Neuronal stem cell (in vitro differentiated cells): ENCODE results near the gene SYT15.
"Not testable (repeated sequence)": the region's sequence is repeated elsewhere in the genome, so short reads cannot be mapped to it uniquely, and the experiment has no call there.

Experiments
- DNase-seq: peaks from one replicate; pipeline ENCODE4 v3.0.0-alpha.2; 2013; ENCODE audit warnings: low spot score
- H2AFZ ChIP-seq: one replicate; pipeline ENCODE4 v1.6.1; 2013; ENCODE audit warnings: mild to moderate bottlenecking, low read length, inconsistent platforms
- H2AK5ac ChIP-seq: 2 replicates; pipeline ENCODE4 v1.6.1; 2013; ENCODE audit warnings: low read depth, mild to moderate bottlenecking, inconsistent platforms, low read length, moderate library complexity, mixed read lengths
- H2BK120ac ChIP-seq: 2 replicates; pipeline ENCODE4 v1.6.1; 2013; ENCODE audit warnings: low read depth, mild to moderate bottlenecking, inconsistent platforms, low read length, moderate library complexity, mixed read lengths
- H2BK12ac ChIP-seq: one replicate; pipeline ENCODE4 v1.6.1; 2013; ENCODE audit warnings: low read length, inconsistent platforms
- H2BK15ac ChIP-seq: 2 replicates; pipeline ENCODE4 v1.6.1; 2013; ENCODE audit warnings: mild to moderate bottlenecking, low read length, inconsistent platforms, mixed read lengths
- H2BK5ac ChIP-seq: one replicate; pipeline ENCODE4 v1.6.1; 2013; ENCODE audit warnings: inconsistent platforms, mild to moderate bottlenecking, low read length, moderate library complexity
- H3K14ac ChIP-seq: one replicate; pipeline ENCODE4 v1.6.1; 2013; ENCODE audit warnings: low read length, inconsistent platforms
- H3K18ac ChIP-seq: 2 replicates; pipeline ENCODE4 v1.6.1; 2013; ENCODE audit warnings: low read length, inconsistent platforms
- H3K23ac ChIP-seq: 2 replicates; pipeline ENCODE4 v1.6.1; 2013; ENCODE audit warnings: low read depth, mild to moderate bottlenecking, mixed read lengths, low read length, inconsistent platforms; ENCODE audit not compliant: poor library complexity
- H3K27ac ChIP-seq: replicated peaks from 3 replicates; pipeline ENCODE4 v1.5.1; 2013; ENCODE audit warnings: low read length, inconsistent platforms
- H3K27me3 ChIP-seq, 3 experiments: 2 replicates each; pipeline ENCODE4 v1.6.1; 2013; ENCODE audit warnings: low read length in 3 of 3, mild to moderate bottlenecking in 2 of 3, inconsistent platforms in 1 of 3, low read depth in 1 of 3, mixed read lengths in 1 of 3, moderate library complexity in 1 of 3; ENCODE audit not compliant: control insufficient read depth in 3 of 3, insufficient read depth in 3 of 3
- H3K36me3 ChIP-seq, 2 donors: replicated peaks in 1 of 2; 2 replicates each; pipeline ENCODE4 v1.6.1; 2013; ENCODE audit warnings: low read length in 2 of 2; ENCODE audit not compliant: control insufficient read depth in 2 of 2, insufficient read depth in 2 of 2
- H3K4ac ChIP-seq: 2 replicates; pipeline ENCODE4 v1.6.1; 2013; ENCODE audit warnings: inconsistent platforms, mild to moderate bottlenecking, low read length, moderate library complexity
- H3K4me1 ChIP-seq, 2 donors: 1 replicate in 1 of 2; 2 replicates in 1 of 2; pipeline ENCODE4 v1.6.1; 2013; ENCODE audit warnings: low read length in 2 of 2, low read depth in 1 of 2; ENCODE audit not compliant: control insufficient read depth in 2 of 2, insufficient read depth in 1 of 2
- H3K4me2 ChIP-seq: one replicate; pipeline ENCODE4 v1.6.1; 2013; ENCODE audit warnings: mild to moderate bottlenecking, low read length, inconsistent platforms; ENCODE audit not compliant: insufficient read depth, poor library complexity, severe bottlenecking
- H3K4me3 ChIP-seq, 2 donors: 2 replicates each; pipeline ENCODE4 v1.5.1; 2013; ENCODE audit warnings: low read length in 2 of 2, mild to moderate bottlenecking in 2 of 2, inconsistent platforms in 1 of 2, moderate library complexity in 1 of 2
- H3K79me1 ChIP-seq: one replicate; pipeline ENCODE4 v1.6.1; 2013; ENCODE audit warnings: low read depth, mild to moderate bottlenecking, inconsistent platforms, low read length, moderate library complexity
- H3K9ac ChIP-seq: one replicate; pipeline ENCODE4 v1.6.1; 2013; ENCODE audit warnings: mild to moderate bottlenecking, low read depth, low read length, inconsistent platforms; ENCODE audit not compliant: poor library complexity
- H3K9me3 ChIP-seq, 2 donors: replicated peaks in 1 of 2; 2 replicates each; pipeline versions ENCODE3 to v1.6.1; 2013; ENCODE audit warnings: low read length in 2 of 2, mild to moderate bottlenecking in 2 of 2, inconsistent platforms in 1 of 2, low read depth in 1 of 2, mixed read lengths in 1 of 2, moderate library complexity in 1 of 2; ENCODE audit not compliant: control insufficient read depth in 2 of 2, insufficient read depth in 1 of 2
- H4K8ac ChIP-seq: one replicate; pipeline ENCODE4 v1.6.1; 2013; ENCODE audit warnings: low read depth, mild to moderate bottlenecking, inconsistent platforms, low read length, moderate library complexity
- H4K91ac ChIP-seq: one replicate; pipeline ENCODE4 v1.6.1; 2013; ENCODE audit warnings: low read length, low read depth, mild to moderate bottlenecking, inconsistent platforms; ENCODE audit not compliant: poor library complexity
- WGBS, 2 donors: extraction: QIAGEN DNeasy Blood & Tissue Kit; methylation state at CpG; one replicate each; pipeline ENCODE4 v1.1.7; 2013; ENCODE audit warnings: missing lambda C conversion rate in 2 of 2, mixed read lengths in 1 of 2; ENCODE audit not compliant: insufficient read length in 2 of 2, insufficient replicate concordance in 1 of 2; ENCODE audit errors: extremely low coverage in 2 of 2; 5-methylcytosine and 5-hydroxymethylcytosine counted together

SYT15 gene

GRCh38 chr10:46593307-46593706 is 14.4 kb downstream of the SYT15 start:
- H2BK15ac ChIP-seq, H2AFZ ChIP-seq, H2BK12ac ChIP-seq, H3K36me3 ChIP-seq, H2BK120ac ChIP-seq, H3K27ac ChIP-seq, DNase-seq, H3K27me3 ChIP-seq, H3K4ac ChIP-seq, H3K18ac ChIP-seq, H2AK5ac ChIP-seq, H4K91ac ChIP-seq, H3K79me1 ChIP-seq, H3K4me1 ChIP-seq, H3K4me3 ChIP-seq, H3K23ac ChIP-seq, H2BK5ac ChIP-seq, H3K4me2 ChIP-seq, H3K9me3 ChIP-seq, H3K14ac ChIP-seq, H3K9ac ChIP-seq, H4K8ac ChIP-seq: not testable (repeated sequence)
- no CpG with 5 or more reads among the region's 13 CpGs for WGBS, 2 donors

- not testable (repeated sequence) for H3K4ac ChIP-seq, H3K27ac ChIP-seq, DNase-seq, H4K91ac ChIP-seq, H2AK5ac ChIP-seq, H3K4me3 ChIP-seq, H3K14ac ChIP-seq, H3K4me1 ChIP-seq, H3K36me3 ChIP-seq, H3K23ac ChIP-seq, H2BK12ac ChIP-seq, H3K9me3 ChIP-seq, H3K79me1 ChIP-seq, H3K18ac ChIP-seq, H3K27me3 ChIP-seq, H3K9ac ChIP-seq, H4K8ac ChIP-seq, H3K4me2 ChIP-seq, H2BK120ac ChIP-seq, H2BK5ac ChIP-seq, H2BK15ac ChIP-seq, H2AFZ ChIP-seq
- WGBS, 2 donors = no CpG with 5 or more reads among the region's 6 CpGs
These were observed 15.6 kb downstream of the SYT15 start for GRCh38 chr10:46594453-46595063.

GRCh38 chr10:46596570-46596969 is 17.6 kb downstream of the SYT15 start:
- not testable (repeated sequence) for DNase-seq, H3K4me2 ChIP-seq, H3K23ac ChIP-seq, H2AFZ ChIP-seq, H3K27me3 ChIP-seq, H3K9me3 ChIP-seq, H2BK15ac ChIP-seq, H3K79me1 ChIP-seq, H2BK120ac ChIP-seq, H2AK5ac ChIP-seq, H3K27ac ChIP-seq, H3K14ac ChIP-seq, H2BK12ac ChIP-seq, H4K91ac ChIP-seq, H3K9ac ChIP-seq, H2BK5ac ChIP-seq, H3K18ac ChIP-seq, H3K4me1 ChIP-seq, H3K4me3 ChIP-seq, H4K8ac ChIP-seq, H3K4ac ChIP-seq, H3K36me3 ChIP-seq
- no CpG with 5 or more reads among the region's 4 CpGs for WGBS, 2 donors

GRCh38 chr10:46597616-46598246 is 18.8 kb downstream of the SYT15 start:
- H4K91ac ChIP-seq, DNase-seq, H2AK5ac ChIP-seq, H3K4ac ChIP-seq, H3K27ac ChIP-seq, H2BK15ac ChIP-seq, H3K9me3 ChIP-seq, H2BK12ac ChIP-seq, H3K14ac ChIP-seq, H3K9ac ChIP-seq, H3K4me1 ChIP-seq, H4K8ac ChIP-seq, H3K27me3 ChIP-seq, H2BK120ac ChIP-seq, H3K36me3 ChIP-seq, H2BK5ac ChIP-seq, H3K23ac ChIP-seq, H3K79me1 ChIP-seq, H3K18ac ChIP-seq: not testable (repeated sequence)
- no CpG with 5 or more reads among the region's 44 CpGs for WGBS, 2 donors
- Histone ChIP-seq H3K4me2 (peak overlapping the region; percentile 33), H3K4me3 (peak overlapping the region; percentile 37 to 54), H2AFZ (peak overlapping the region; percentile 71)
